ENCODE data around the gene ZNF534. TPM values are rescaled to one million over a fixed set of nuclear protein-coding genes. Genes with fewer than 3 reads are reported as not detected.
A peak's percentile ranks its signal among the peaks of the same experiment; 100 is the strongest.

ZNF534 gene
- polyA plus RNA-seq (2012; rRNA removed), result not detected in 2 replicates
- not detected in 2 replicates for polyA plus RNA-seq (2012; cell fraction: cytosol; rRNA removed)
- 0.02 TPM in 1 of 2 replicates, not detected in the other for polyA plus RNA-seq (2012; cell fraction: nucleus; rRNA removed)

DNA sequence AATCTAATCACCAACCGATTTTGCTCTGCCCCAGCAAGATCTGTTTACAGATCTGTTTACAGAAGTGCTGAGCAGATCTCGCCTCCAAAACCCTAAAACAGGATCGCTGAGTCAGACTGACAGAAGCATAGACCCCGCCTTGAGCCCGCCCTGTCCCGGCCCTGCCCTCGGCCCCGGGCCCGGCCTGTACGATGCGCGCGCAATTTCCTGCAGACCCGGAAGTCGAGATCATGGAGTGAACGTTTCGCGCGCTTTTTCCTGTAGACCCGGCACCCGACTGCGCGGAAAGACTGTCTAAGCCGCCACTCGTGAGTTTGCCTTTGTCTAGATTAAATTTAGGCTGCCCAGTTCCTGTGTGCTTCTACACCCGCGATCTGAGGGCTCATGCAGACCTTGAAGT lies at the start of gene ZNF534:
Gene ZNF534 (plus strand): TSS at position 212 of the 400 bp plus-strand sequence. CDS start 2,327 bp downstream, outside the sequence.
- Histone ChIP-seq H3K4me3 (ENCODE audit: low read depth in 2 of 2, low read length in 1 of 2) (no peak within 1 kb of the TSS), H2AFZ (ENCODE audit: low read depth) (no peak within 1 kb of the TSS), H4K20me1 (ENCODE audit: insufficient read depth) (no peaks in the 10 kb centered on the region), H3K9ac (no peak within 1 kb of the TSS), H3K4me2 (no peak within 1 kb of the TSS), H3K79me2 (ENCODE audit: insufficient read depth) (no peaks in the 10 kb centered on the region), H3K9me2 (no peaks in the 10 kb centered on the region), H3K27me3 (ENCODE audit: insufficient read depth) (no peaks in the 10 kb centered on the region), H3K9me3 (no peaks in the 10 kb centered on the region), H3K27ac (ENCODE audit: low read depth in 2 of 2, low read length in 1 of 2) (no peak within 1 kb of the TSS), H3F3A (replicated peaks; ENCODE audit: insufficient read depth) (no peaks in the 10 kb centered on the region), H3K36me3 (replicated peaks in 1 of 2; ENCODE audit: control insufficient read depth in 1 of 2, insufficient read depth in 2 of 2, low read length in 1 of 2) (no peaks in the 10 kb centered on the region), H3K4me1 (ENCODE audit: control insufficient read depth in 1 of 2, insufficient read depth in 2 of 2, low read depth in 1 of 2, low read length in 1 of 2) (no peaks in the 10 kb centered on the region)
- no peak for TF ChIP-seq FOXJ3 (CRISPR knock-in tag; IDR thresholded peaks at IDR 0.05)
- TF ChIP-seq NFIC (IDR thresholded peaks at IDR 0.05; ENCODE audit: borderline replicate concordance), result no peak
- ChIA-PET POLR2A (no interaction called here), CTCF (no interaction called here)
- DNase-seq, result no peak
- 69% methylated on average over 27 of the region's 27 CpGs for WGBS (ENCODE audit: low lambda C conversion rate)

GRCh38 chr19:52391135-52391534 lies 37.8 kb upstream of the ZNF534 start:
- Histone ChIP-seq H3K4me2 (no peak overlapping the region), H3K9me2 (no peaks in the 10 kb centered on the region), H3K4me1 (ENCODE audit: control insufficient read depth in 1 of 2, insufficient read depth in 2 of 2, low read depth in 1 of 2, low read length in 1 of 2) (no peaks in the 10 kb centered on the region), H3K9me3 (peaks cover 13% of the 10 kb centered on the region; the same call in 1 of the 2 replicates), H3K36me3 (replicated peaks in 1 of 2; ENCODE audit: control insufficient read depth in 1 of 2, insufficient read depth in 2 of 2, low read length in 1 of 2) (peaks cover 4 to 29% of the 10 kb centered on the region in 2 experiments), H3K4me3 (ENCODE audit: low read depth in 2 of 2, low read length in 1 of 2) (no peak overlapping the region), H2AFZ (ENCODE audit: low read depth) (no peak overlapping the region), H3F3A (replicated peaks; ENCODE audit: insufficient read depth) (no peaks in the 10 kb centered on the region), H4K20me1 (ENCODE audit: insufficient read depth) (no peaks in the 10 kb centered on the region), H3K27me3 (ENCODE audit: insufficient read depth) (no peaks in the 10 kb centered on the region), H3K79me2 (ENCODE audit: insufficient read depth) (no peaks in the 10 kb centered on the region), H3K9ac (no peak overlapping the region), H3K27ac (ENCODE audit: low read depth in 2 of 2, low read length in 1 of 2) (no peak overlapping the region)
- 69% methylated on average over 1 of the region's 1 CpG for WGBS (ENCODE audit: low lambda C conversion rate)
- no peak for DNase-seq
- TF ChIP-seq RCOR1 (IDR thresholded peaks at IDR 0.05; ENCODE audit: low read length) (no peak), USF2 (IDR thresholded peaks at IDR 0.05; ENCODE audit: borderline replicate concordance, low read depth, low read length) (no peak), GABPA (IDR thresholded peaks at IDR 0.05; ENCODE audit: low read depth) (no peak)
- ChIA-PET CTCF (no interaction called here), POLR2A (no interaction called here)

- H4K20me1 ChIP-seq (ENCODE audit: insufficient read depth), result no peaks in the 10 kb centered on the region
- 0 out of 2 replicates have a peak, but pooled peaks cover 4% of the 10 kb centered on the region for H3K9me3 ChIP-seq
- no peaks in the 10 kb centered on the region for H3F3A ChIP-seq (replicated peaks; ENCODE audit: insufficient read depth)
- ChIA-PET POLR2A (interaction anchor here (0.8 to 1.7 kb wide), 3 partner anchors 10 to 28 kb away, joined by 3 to 4 read pairs (median 4); partner anchors contain the start of gene ZNF880), CTCF (interaction anchor here (1.6 kb wide), 1 partner anchor 10 kb away, joined by 3 read pairs; no protein-coding TSS in a partner anchor)
- DNase-seq, result peak; percentile 95
- no peaks in the 10 kb centered on the region for H3K79me2 ChIP-seq (ENCODE audit: insufficient read depth)
- peak within 1 kb of the TSS; percentile 75 for H3K4me2 ChIP-seq
- H3K4me3 ChIP-seq (ENCODE audit: low read depth in 2 of 2, low read length in 1 of 2), result peak within 1 kb of the TSS; percentile 69 to 74
- TF ChIP-seq POLR2AphosphoS5 (IDR thresholded peaks at IDR 0.05; ENCODE audit: low read depth, low read length), result peak; percentile 94
- peak; percentile 99 for TF ChIP-seq ELF1 (IDR thresholded peaks at IDR 0.05)
- TF ChIP-seq RCOR1 (IDR thresholded peaks at IDR 0.05; ENCODE audit: low read length), result no peak
- TF ChIP-seq FOSL2 (IDR thresholded peaks at IDR 0.05; ENCODE audit: borderline replicate concordance, low read depth), result no peak
- TF ChIP-seq CHD2 (IDR thresholded peaks at IDR 0.05; ENCODE audit: low read length, partially characterized antibody), result peak; percentile 80
- no peak for TF ChIP-seq GATA2 (CRISPR knock-in tag; IDR thresholded peaks at IDR 0.05)
- TF ChIP-seq, protein P1, sequence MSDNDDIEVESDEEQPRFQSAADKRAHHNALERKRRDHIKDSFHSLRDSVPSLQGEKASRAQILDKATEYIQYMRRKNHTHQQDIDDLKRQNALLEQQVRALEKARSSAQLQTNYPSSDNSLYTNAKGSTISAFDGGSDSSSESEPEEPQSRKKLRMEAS (IDR thresholded peaks at IDR 0.05; ENCODE audit: low read depth), result peak; percentile 46
- peak; percentile 78 for TF ChIP-seq MXI1 (IDR thresholded peaks at IDR 0.05; ENCODE audit: low read depth, low read length)
- TF ChIP-seq TCF12 (IDR thresholded peaks at IDR 0.05), result peak; percentile 10; the same call in 1 of the 2 replicates
- peak; percentile 94 for TF ChIP-seq GABPA (IDR thresholded peaks at IDR 0.05; ENCODE audit: low read depth)
- TF ChIP-seq TEAD4 (IDR thresholded peaks at IDR 0.05; ENCODE audit: borderline replicate concordance, insufficient read depth), result no peak
- TF ChIP-seq, protein P2, sequence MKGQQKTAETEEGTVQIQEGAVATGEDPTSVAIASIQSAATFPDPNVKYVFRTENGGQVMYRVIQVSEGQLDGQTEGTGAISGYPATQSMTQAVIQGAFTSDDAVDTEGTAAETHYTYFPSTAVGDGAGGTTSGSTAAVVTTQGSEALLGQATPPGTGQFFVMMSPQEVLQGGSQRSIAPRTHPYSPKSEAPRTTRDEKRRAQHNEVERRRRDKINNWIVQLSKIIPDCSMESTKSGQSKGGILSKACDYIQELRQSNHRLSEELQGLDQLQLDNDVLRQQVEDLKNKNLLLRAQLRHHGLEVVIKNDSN (IDR thresholded peaks at IDR 0.05; ENCODE audit: borderline replicate concordance, low read depth), result no peak
- TF ChIP-seq NRF1 (IDR thresholded peaks at IDR 0.05; ENCODE audit: low read depth, low read length), result peak; percentile 61
- TF ChIP-seq TAF1 (IDR thresholded peaks at IDR 0.05; ENCODE audit: borderline replicate concordance, low read depth, low read length), result peak; percentile 72; the same call in 1 of the 2 replicates
- peak within 1 kb of the TSS; percentile 50 to 84 for H3K27ac ChIP-seq (ENCODE audit: low read depth in 2 of 2, low read length in 1 of 2)
- H3K27me3 ChIP-seq (ENCODE audit: insufficient read depth), result no peaks in the 10 kb centered on the region
- no peaks in the 10 kb centered on the region for H3K9me2 ChIP-seq
- peaks cover 19 to 28% of the 10 kb centered on the region in 2 experiments for H3K36me3 ChIP-seq (replicated peaks in 1 of 2; ENCODE audit: control insufficient read depth in 1 of 2, insufficient read depth in 2 of 2, low read length in 1 of 2)
- peak within 1 kb of the TSS; percentile 92 for H2AFZ ChIP-seq (ENCODE audit: low read depth)
- peak within 1 kb of the TSS; percentile 64 for H3K9ac ChIP-seq
- 10% methylated on average over 25 of the region's 36 CpGs for WGBS (ENCODE audit: low lambda C conversion rate)
- H3K4me1 ChIP-seq (ENCODE audit: control insufficient read depth in 1 of 2, insufficient read depth in 2 of 2, low read depth in 1 of 2, low read length in 1 of 2), result peaks cover 0 to 5% of the 10 kb centered on the region in 2 experiments; a peak in 1 of 4 replicates
Measured at GRCh38 chr19:52397310-52398080, 31.5 kb upstream of the ZNF534 start, which contains the start of gene ZNF528. Gene ZNF528 (plus strand): TSS chr19:52397849. CDS start chr19:52402014, 4,165 bp downstream.
